ENCODE data around the gene DYSF.
A peak's percentile ranks its signal among the peaks of the same experiment; 100 is the strongest.

Gene DYSF

DNA sequence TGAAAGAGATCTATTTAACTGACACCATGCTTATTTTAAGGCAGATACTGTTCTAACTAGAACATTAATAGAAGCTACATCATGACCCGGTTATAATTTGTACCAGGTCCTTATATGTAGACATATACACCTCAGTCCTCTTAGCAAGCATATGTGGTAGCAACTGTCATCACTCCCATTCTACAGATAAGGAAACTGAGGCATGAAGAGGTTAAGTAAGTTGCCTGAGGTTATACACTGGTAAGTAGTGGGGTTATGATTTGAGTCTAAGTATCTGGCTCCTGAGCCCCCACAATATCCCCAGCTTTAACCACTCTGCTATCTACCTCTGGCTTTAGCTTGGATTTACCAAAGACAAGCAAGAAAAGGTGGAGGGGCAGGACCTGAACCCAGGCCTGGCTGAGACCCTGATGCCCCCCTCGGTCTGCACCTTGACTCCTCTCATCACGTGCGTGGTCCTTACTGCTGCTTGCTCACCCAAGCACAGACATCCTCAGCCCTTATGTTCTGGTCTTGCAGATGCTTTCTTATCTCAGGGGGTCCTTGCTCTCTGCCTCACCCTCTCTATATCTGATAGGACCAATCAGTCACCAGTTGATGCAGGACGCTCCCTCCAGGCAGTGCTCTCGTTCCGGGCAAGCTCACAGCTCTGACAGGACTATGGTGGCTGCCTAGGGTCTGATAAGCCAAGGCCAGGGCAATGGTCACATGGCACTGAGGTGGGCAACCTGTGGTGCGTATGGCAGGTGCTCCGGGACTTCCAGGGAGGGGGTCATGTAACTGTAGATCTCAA, 4.0 kb downstream of the DYSF start:
- DNase-seq (ENCODE audit: low read depth): no peak
- TF ChIP-seq, protein P1, sequence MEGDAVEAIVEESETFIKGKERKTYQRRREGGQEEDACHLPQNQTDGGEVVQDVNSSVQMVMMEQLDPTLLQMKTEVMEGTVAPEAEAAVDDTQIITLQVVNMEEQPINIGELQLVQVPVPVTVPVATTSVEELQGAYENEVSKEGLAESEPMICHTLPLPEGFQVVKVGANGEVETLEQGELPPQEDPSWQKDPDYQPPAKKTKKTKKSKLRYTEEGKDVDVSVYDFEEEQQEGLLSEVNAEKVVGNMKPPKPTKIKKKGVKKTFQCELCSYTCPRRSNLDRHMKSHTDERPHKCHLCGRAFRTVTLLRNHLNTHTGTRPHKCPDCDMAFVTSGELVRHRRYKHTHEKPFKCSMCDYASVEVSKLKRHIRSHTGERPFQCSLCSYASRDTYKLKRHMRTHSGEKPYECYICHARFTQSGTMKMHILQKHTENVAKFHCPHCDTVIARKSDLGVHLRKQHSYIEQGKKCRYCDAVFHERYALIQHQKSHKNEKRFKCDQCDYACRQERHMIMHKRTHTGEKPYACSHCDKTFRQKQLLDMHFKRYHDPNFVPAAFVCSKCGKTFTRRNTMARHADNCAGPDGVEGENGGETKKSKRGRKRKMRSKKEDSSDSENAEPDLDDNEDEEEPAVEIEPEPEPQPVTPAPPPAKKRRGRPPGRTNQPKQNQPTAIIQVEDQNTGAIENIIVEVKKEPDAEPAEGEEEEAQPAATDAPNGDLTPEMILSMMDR (conservative IDR thresholded peaks at IDR 0.05; ENCODE audit: low read length): no peak
- H3K4me3 ChIP-seq (ENCODE audit: low read length): no peak overlapping the region

DNA sequence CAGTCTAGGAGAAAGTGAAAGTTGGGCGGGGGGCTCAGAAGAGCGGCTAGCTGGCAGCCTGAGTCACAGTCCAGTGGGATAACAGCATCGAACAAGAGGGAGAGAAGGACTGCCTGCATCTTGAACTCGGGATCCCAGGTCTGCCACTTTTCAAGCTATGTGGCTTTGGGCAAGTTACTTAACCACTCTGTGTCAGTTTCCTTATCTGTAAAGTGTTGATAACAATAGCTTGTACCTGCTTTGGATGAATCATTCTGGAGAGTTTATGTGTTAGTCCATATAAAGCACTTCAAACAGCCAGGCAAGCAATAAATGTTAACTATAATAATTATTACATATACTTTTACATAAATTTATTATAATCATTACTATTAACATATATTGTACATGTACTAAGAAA, 4.6 kb downstream of the DYSF start:
- H3K4me3 ChIP-seq (ENCODE audit: low read length): no peak overlapping the region
- no peak for DNase-seq (ENCODE audit: low read depth)
- TF ChIP-seq, protein P1 (conservative IDR thresholded peaks at IDR 0.05; ENCODE audit: low read length): no peak

DNA sequence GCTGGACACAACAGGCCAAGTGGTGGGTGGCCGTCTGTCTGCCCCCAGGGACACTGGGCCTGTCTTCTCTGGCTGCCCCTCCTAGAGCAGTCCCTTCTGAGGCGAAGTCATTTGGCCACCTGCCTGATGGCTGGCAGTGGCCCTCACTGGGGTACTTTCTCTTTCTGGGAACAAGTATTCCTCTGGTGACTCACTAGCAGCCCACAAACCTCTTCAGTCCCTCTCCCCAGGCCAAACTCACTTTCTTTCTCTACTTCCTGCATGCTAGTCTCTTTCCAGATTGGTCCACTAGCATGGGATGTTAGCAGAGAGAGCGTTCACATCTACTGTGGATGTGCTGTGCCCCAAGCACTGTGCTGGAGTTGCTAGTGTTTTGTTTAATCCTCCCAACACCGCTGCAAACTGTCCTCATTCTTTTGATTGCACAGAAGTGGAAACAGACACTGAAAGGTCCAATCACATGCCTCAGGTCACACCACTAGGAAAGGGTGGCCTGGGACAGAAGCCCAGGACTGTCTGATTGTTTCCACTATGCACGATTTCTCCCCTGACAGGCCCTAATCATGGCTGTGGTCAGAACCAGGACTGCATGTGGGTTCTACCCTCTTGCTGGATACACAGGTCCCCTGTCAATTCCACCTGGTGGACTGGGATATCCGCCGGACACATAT, 5.2 kb downstream of the DYSF start:
- no peak overlapping the region for H3K4me3 ChIP-seq (ENCODE audit: low read length)
- peak; percentile 56 for DNase-seq (ENCODE audit: low read depth)

DNA sequence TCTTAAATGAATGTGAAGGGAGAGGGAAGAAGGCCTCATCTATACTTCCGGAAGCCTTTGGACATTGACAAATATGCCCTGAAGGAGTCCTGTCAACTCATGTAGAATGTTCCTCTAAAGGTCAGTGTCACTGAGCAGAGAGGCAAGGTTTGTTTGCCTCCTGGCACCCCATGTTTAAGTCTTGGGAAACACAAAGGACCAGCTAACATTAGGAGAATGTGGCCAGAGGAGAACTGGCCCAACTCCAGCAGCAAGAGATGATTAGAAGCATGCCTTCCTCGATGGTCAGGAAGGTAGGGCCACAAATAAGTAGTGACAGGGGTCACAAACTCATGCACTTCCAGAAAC, 5.7 kb downstream of the DYSF start:
- H3K4me3 ChIP-seq (ENCODE audit: low read length): no peak overlapping the region
- TF ChIP-seq, protein P1 (conservative IDR thresholded peaks at IDR 0.05; ENCODE audit: low read length): no peak
- peak; percentile 33 for DNase-seq (ENCODE audit: low read depth)

More for the DNA sequence above, 5.2 kb downstream of the DYSF start:
- TF ChIP-seq, protein P1 (conservative IDR thresholded peaks at IDR 0.05; ENCODE audit: low read length): no peak

DNA sequence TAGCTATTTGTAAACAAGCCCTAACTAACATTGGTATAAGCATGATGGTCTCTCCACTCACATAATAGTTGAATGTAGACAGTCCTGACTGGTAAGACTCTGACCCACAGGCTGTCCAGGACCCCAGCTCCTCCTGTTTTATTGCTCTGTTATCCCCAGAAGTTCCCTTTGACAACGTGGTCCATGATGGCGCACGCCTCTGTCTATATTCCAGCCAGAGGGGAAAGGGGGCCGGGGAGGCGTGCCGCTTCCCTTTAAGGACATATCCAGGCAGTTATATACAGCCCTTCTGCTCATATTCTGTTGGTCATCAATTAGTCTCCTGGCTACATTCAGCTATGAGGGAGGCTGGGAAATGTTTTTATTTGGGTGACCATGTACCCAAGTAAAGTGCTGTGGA, 6.7 kb downstream of the DYSF start:
- no peak for DNase-seq (ENCODE audit: low read depth)
- TF ChIP-seq, protein P1 (conservative IDR thresholded peaks at IDR 0.05; ENCODE audit: low read length): no peak
- no peak overlapping the region for H3K4me3 ChIP-seq (ENCODE audit: low read length)

DNA sequence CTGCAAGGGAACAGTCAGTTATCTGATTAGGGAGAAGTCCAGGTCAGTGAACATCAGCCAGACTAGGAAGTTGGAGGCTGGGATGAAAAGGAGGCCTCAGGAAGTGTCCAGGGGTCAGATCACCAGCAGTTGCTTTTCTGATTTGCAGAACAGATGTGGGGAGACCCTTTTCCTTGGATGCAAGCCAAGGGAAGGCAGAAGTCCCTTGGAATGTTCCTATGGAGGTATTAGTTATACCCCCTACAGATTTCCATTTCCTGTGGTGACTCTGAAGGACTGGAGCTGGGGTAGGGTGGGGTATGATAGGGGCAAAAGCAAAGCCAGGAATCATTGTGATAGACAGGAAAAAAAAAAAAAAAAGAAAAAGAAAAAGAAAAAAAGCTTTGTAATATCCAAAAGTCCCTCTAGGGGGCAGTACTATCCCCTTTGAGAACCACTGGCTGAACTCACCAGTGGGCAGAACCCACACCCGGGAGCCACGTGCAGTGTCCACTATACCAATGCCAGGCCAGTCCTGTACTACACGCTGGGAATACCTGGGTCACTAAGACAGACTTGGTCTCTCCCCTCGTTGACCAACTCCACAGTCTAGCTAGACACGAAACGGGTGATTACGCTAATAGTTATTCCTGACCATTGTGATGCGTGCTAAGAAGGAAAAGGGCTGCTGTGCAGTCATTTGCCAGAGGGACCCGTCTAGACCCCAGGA, 7.4 kb downstream of the DYSF start:
- TF ChIP-seq, protein P1 (conservative IDR thresholded peaks at IDR 0.05; ENCODE audit: low read length): peak; percentile 63
- DNase-seq (ENCODE audit: low read depth): peak; percentile 20
- H3K4me3 ChIP-seq (ENCODE audit: low read length): no peak overlapping the region
